GM12801 (cell line): ENCODE measurements around the gene CCDC188.

ENCODE experiments used
- TF ChIP-seq, protein P1 (sequence below): IDR thresholded peaks from one replicate; pipeline ENCODE4 v1.5.1; 2011; ENCODE audit warnings: control low read depth; ENCODE audit not compliant: insufficient read length; ENCODE audit errors: extremely low read depth

The CCDC188 gene

DNA sequence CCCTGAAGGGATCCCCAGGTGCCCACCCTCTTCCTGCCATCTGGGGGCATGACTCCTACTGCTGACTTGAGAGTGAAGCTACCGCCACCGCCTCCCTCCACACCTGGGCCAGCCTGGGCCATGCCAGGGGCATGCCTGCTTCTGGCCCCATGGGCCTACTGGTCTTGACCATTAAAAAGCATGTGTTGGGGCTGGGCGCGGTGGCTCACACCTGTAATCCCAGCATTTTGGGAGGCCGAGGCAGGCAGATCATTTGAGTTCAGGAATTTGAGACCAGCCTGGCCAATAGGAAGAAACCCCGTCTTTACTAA lies 37.7 kb upstream of the CCDC188 start:
- TF ChIP-seq, protein P1, sequence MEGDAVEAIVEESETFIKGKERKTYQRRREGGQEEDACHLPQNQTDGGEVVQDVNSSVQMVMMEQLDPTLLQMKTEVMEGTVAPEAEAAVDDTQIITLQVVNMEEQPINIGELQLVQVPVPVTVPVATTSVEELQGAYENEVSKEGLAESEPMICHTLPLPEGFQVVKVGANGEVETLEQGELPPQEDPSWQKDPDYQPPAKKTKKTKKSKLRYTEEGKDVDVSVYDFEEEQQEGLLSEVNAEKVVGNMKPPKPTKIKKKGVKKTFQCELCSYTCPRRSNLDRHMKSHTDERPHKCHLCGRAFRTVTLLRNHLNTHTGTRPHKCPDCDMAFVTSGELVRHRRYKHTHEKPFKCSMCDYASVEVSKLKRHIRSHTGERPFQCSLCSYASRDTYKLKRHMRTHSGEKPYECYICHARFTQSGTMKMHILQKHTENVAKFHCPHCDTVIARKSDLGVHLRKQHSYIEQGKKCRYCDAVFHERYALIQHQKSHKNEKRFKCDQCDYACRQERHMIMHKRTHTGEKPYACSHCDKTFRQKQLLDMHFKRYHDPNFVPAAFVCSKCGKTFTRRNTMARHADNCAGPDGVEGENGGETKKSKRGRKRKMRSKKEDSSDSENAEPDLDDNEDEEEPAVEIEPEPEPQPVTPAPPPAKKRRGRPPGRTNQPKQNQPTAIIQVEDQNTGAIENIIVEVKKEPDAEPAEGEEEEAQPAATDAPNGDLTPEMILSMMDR: no peak

GRCh38 chr22:20187777-20188566 lies 37.1 kb upstream of the CCDC188 start:
- TF ChIP-seq, protein P1: no peak

GRCh38 chr22:20186871-20187546 lies 36.2 kb upstream of the CCDC188 start:
- TF ChIP-seq, protein P1: no peak

GRCh38 chr22:20186183-20186870 lies 35.5 kb upstream of the CCDC188 start:
- TF ChIP-seq, protein P1: no peak

- TF ChIP-seq, protein P1: no peak
Measured at GRCh38 chr22:20185750-20186149, 34.9 kb upstream of the CCDC188 start.

GRCh38 chr22:20184501-20185165 lies 33.8 kb upstream of the CCDC188 start:
- TF ChIP-seq, protein P1: no peak

- TF ChIP-seq, protein P1: no peak
Measured at GRCh38 chr22:20183823-20184222, 33.0 kb upstream of the CCDC188 start.
